Esophagus muscularis mucosa (tissue), 3 donors: Measurements from ENCODE around the gene PRDM16.

Source experiments
- CTCF ChIP-seq, 3 experiments: fragments of 200-600 bp in 2 of 3; fragments of 450-650 bp in 1 of 3; sonication (generic) in 2 of 3; IDR thresholded peaks; one replicate each; pipeline ENCODE4 v1.5.1; 2017 to 2019; ENCODE audit warnings: antibody characterized with exemption in 3 of 3, mild to moderate bottlenecking in 2 of 3, moderate library complexity in 1 of 3
- EP300 ChIP-seq: sonication (generic); formaldehyde crosslinking; IDR thresholded peaks from one replicate; pipeline ENCODE4 v1.6.1; 2017; ENCODE audit warnings: antibody characterized with exemption

- no peak for TF ChIP-seq CTCF (IDR thresholded peaks at IDR 0.05)
- no peak for TF ChIP-seq EP300
Measured at GRCh38 chr1:3398396-3399140, 329.6 kb downstream of the PRDM16 start.
